CD4-positive, alpha-beta T cell treated with Interferon gamma for 1 hour (primary cell): Measurements from ENCODE around the gene BTNL9.
"Not testable (repeated sequence)": the region's sequence is repeated elsewhere in the genome, so short reads cannot be mapped to it uniquely, and the experiment has no call there.

Source experiments
- DNase-seq: peaks from one replicate; pipeline ENCODE4 v3.0.0-alpha.2; 2020

The BTNL9 gene

GRCh38 chr5:181039931-181040630 is at the start of gene BTNL9:
TSS of gene BTNL9 (plus strand) at chr5:181040266. CDS start at chr5:181045490, 5,224 bp downstream.
- no peak for DNase-seq

DNA sequence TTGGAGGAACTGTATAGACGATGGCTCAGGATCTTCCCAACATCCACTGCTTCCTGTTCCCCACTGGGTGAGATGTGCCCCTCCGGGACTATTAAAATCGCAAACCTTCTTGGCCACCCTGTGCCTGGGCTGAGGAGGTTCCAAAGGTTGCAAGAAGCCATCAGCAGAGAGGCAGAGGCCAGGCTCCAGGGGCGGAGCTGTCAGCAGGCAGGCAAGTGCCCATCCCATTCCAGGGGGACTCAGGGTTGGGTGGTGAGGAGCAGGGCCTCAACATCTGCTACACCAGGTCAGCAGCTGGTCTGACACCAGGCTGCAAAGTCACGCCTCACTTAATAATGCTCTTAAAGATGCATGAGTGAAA is 49.2 kb upstream of the BTNL9 start:
- DNase-seq, result no peak

- DNase-seq, result no peak
These were observed 38.1 kb upstream of the BTNL9 start for GRCh38 chr5:181001947-181002346.

DNA sequence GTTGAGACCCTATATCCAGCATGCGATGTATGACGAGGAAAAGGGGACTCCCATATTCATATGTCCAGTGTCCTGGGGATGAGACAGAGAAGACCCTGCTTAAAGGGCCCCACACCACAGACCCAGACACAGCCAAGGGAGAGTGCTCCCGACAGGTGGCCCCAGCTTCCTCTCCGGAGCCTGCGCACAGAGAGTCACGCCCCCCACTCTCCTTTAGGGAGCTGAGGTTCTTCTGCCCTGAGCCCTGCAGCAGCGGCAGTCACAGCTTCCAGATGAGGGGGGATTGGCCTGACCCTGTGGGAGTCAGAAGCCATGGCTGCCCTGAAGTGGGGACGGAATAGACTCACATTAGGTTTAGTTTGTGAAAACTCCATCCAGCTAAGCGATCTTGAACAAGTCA is 34.3 kb upstream of the BTNL9 start:
- DNase-seq, result no peak

DNA sequence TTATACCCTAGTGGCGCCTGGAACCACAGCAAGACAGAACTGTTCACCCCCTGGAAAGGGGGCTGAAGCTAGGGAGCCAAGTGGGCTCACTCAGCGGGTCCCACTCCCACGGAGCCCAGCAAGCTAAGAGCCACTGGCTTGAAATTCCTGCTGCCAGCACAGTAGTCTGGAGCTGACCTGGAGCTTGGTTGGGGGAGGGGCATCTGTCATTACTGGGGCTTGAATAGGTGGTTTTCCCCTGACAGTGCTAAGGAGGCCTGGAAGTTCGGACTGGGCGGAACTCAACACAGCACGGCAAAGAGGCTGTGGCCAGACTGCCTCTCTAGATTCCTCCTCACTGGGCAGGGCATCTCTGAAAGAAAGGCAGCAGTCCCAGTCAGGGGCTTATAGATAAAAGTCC is 31.9 kb upstream of the BTNL9 start:
- DNase-seq, result no peak

- not testable (repeated sequence) for DNase-seq
These were observed 30.0 kb upstream of the BTNL9 start for GRCh38 chr5:181010018-181010417.

DNA sequence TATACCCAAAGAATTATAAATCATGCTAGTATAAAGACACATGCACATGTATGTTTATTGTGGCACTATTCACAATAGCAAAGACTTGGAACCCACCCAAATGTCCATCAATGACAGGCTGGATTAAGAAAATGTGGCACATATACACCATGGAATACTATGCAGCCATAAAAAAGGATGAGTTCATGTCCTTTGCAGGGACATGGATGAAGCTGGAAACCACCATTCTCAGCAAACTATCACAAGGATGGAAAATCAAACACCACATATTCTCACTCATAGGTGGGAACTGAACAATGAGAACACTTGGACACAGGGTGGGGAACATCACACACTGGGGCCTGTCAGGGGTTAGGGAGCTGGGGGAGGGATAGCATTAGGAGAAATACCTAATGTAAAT is 25.4 kb upstream of the BTNL9 start:
- not testable (repeated sequence) for DNase-seq

DNA sequence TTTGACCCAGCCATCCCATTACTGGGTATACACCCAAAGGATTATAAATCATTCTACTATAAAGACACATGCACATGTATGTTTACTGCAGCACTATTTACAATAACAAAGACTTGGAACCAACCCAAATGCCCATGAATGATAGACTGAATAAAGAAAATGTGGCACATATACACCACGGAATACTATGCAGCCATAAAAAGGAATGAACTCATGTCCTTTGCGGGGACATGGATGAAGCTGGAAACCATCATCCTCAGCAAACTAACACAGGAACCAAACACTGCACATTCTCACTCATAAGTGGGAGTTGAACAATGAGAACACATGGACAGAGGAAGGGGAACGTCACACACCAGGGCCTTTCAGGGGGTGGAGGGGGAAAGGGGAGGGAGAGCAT is 22.6 kb upstream of the BTNL9 start:
- not testable (repeated sequence) for DNase-seq

DNA sequence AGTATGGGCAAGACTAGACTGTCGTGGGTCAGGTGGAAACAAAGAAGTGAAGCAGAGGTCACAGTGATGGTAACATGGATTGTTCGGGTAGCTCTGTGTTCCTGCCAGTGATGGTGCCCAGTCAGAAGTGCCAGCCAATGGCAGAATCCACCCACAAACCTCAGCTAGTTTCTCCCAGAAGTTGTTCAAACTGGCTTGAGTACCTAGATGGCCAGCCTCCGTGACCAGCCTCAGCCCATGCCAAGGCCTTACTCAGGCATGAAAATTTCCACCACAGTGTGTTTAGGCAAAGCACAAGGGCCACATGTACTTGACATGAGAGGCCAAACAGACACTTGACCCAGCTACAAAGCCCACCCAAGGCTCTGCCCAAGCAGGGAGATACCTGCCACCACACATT is 19.4 kb upstream of the BTNL9 start:
- DNase-seq, result no peak

DNA sequence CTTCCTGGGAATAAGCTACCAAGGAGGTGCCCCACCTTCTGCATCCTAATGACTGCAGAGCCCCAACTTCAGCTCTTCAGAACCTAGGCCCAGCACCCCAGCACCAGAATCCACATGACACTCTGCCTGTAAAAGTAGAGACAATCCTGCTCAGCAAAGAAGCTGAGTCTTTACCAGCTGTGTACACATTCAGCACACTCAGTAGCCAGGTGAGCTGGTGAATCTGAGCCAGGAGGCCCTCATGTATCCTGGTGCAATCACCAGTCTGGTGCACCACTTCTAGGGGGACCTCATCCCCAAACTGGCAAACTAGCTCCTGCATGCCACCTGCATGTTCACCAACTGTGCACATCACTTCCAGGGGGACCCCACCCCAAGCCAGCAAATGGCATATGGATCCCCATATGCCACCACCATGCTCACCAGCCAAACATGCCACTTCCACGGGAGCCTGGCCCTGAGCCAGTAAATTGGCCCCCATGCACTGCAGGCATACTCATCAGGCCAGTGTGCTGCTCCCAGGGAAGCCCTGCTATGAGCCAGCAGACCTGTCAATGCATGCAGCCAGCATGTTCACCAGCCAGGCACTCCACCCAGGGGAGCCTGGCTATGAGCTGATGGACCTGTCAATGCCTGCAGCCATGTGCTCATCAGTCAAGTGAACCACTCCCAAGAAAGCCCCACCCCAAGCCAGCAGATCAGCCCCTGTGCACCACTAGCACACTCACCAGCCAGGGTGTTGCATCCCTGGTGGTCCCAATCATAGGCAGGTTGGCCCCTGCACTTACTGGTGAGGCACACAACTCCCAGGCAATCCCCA is 15.6 kb upstream of the BTNL9 start:
- DNase-seq, result no peak

- DNase-seq, result no peak
These were observed 12.5 kb upstream of the BTNL9 start for GRCh38 chr5:181027452-181028031.

- DNase-seq, result no peak
These were observed 11.8 kb upstream of the BTNL9 start for GRCh38 chr5:181028032-181028819.

DNA sequence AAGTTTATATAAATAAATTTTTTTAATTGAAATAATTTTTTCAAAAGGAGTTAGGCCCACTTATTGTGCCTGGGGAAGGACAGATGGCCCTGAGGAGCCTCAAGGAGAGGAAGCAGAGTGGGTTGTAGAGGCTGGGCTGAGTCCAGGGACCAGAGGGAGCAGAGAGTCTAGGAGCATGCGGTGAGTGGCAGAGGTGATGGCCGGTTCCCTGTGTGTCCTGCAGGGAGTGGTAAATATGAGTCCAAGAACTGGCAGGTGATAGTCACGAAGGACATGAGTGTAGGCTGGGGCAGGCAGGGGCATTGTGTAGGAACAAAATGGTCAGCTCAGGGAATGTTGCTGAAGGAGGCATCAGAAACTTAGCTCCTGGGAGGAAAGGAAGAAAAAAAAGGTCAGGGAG is 8.3 kb upstream of the BTNL9 start:
- no peak for DNase-seq

- no peak for DNase-seq
These were observed 3.9 kb upstream of the BTNL9 start for GRCh38 chr5:181035991-181036815.

DNA sequence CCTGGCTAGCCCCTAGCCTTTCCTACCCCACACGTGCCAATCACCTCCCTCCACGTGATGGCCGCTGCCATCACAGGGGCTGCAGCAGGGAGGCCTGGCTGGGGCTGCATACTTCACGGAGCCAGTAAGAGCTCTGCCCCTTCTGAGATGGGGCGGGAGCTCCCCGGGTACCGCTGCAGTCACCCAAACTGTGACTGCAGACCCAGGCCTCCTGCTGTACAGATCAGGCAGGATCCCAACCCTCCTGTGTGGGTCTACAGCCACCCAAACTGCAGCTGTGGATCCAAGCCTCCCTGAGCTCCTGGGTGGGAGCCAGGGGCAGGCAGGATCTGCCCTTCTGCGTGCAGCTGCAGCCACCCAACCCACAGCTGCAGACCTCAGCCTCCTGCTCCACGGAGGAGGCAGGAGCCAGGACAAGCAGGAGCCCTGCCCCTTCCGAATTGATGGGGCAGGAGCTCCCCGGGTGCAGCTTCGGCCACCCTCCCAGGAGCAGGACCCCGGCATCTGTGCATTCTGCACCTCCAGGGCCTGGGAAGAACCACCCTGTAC is 3.2 kb upstream of the BTNL9 start:
- no peak for DNase-seq

DNA sequence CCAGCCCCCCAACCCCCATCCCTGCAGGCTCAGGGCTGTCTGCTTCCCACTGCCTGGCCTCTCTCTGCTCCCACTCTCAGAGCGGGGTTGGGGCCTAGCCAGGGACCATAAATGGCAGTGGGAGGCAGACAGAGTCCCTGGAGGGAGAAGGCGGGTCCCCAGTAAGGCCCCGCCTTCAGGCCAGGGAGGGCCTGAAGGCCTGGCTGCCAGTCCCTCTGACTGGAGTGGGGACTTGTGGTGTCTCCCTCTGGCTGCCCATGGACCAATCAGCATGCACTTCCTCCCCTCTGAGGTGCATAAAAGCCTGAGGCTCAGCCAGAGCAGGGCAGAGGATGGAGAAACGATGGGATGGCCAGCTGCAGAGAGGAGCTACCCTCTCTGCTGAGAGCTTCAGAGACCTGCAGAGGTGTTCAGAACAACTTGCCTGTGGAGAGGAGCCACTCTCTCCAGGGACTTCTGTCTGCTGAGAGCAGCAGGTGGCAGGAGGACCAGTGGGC is 2.7 kb upstream of the BTNL9 start:
- DNase-seq, result no peak

DNA sequence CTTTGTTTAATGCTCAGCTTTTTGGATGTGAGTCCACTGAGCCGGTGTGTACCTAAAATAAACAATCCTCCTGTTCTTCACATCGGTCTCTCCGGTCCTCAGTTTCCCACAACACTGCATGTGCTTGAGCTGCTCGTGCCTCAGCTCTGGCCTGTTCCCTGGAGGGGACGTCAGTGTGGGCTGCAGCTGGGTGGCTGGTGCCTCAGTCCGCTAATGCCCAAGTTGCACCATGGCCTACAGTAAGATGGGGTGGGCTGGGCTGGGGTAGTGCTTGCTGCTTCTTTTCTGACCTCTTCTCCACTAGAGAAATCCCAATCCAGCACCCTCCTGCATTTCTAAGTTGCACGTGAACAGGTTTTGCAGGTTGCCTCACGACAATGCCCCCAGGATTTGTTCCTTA is 595 bp upstream of the BTNL9 start:
- no peak for DNase-seq

GRCh38 chr5:181040631-181040945 is 522 bp downstream of the BTNL9 start:
- no peak for DNase-seq

DNA sequence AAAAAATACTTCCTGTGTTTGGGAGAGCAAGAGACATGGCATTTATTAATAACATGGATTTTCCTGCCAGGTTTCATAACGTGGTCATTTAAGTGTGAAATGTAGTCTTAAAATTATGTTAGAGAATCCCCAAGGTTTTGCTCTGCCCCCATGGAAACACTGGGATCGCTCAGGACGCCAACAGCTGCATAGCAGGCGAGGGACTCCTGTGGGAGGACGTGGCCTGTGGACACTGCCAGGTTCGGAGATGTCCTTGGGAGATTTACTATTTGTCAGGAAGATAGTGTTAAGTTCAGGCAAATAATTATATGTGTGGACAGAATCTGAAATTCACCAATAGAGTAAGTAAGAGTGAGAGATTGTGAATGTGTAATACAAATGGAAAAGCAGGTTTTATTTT is 977 bp downstream of the BTNL9 start:
- no peak for DNase-seq

- no peak for DNase-seq
These were observed 2.1 kb downstream of the BTNL9 start for GRCh38 chr5:181042036-181042713.

DNA sequence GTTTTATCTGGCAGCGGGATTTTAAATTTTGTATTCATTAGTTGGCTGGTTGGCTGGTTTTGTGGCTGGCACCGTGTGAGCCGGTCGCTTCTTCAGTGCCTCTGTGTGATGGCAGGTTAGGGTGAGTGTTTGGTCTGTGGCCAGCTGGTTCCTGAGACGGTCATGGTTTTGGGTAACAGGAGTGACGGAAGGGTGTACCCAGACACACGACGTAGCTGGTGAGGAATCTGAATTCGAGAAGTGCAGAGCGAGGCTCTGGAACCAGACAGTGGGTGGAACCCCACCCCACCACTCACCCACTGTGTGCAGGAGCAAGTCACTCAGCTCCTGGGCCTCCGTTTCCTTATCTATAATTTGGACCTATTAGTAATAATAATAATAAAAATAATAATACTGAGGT is 2.7 kb downstream of the BTNL9 start:
- no peak for DNase-seq
